C4-2B (cell line): ENCODE data around the gene RHOXF2.

Experiments used
- ZFX ChIP-seq: fragments of 450-650 bp; IDR thresholded peaks from 2 replicates; pipeline ENCODE4 v1.6.1; 2017
- TF ChIP-seq, protein P1 (sequence below): fragments of 450-650 bp; conservative IDR thresholded peaks from 2 replicates; pipeline ENCODE4 v1.5.1; 2017; ENCODE audit warnings: mild to moderate bottlenecking

DNA sequence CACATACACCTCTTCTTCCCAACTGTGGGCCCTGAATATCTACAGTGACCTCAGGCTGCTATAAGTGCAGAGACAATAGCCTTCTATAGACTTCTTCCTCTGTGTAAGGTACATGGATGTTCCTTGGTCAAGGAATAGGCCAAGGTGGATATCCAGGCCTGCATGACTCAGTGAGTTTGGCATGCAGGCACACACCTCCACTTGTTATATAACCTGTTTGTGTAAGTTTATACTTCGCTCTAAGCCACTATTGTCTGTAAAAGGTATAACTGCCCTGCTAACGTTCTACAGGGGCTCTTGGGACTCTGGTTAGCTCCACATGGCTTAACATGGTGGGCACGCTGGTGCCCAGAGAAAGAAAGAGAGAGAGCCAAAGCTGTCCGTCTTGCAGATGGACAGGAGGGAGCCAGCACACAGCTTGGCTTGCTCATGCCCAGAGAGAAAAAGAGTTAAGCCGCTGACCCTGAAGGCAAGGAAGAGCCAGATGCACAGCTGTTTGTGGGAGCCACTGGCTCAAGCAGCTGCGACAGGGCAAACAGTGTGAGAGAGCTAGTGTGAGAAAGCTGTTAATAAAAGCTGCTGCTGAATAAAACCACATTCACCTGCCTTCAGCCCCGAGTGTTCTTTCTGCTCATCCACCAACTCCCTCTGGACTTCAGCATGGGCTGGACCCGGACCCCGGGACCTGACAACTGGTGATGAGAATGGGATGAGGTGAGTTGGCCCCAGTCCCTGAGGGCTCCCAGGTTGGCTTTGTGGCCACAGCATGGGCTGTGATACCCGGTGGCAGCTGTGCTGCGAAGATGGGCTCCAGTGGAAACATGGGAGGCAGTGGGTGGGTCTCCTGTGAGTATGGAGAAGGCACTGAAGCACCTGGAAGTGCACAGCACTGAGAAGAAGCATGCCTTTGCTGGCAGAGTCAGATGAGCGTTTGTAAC, 47.7 kb downstream of the RHOXF2 start:
- TF ChIP-seq, protein P1, sequence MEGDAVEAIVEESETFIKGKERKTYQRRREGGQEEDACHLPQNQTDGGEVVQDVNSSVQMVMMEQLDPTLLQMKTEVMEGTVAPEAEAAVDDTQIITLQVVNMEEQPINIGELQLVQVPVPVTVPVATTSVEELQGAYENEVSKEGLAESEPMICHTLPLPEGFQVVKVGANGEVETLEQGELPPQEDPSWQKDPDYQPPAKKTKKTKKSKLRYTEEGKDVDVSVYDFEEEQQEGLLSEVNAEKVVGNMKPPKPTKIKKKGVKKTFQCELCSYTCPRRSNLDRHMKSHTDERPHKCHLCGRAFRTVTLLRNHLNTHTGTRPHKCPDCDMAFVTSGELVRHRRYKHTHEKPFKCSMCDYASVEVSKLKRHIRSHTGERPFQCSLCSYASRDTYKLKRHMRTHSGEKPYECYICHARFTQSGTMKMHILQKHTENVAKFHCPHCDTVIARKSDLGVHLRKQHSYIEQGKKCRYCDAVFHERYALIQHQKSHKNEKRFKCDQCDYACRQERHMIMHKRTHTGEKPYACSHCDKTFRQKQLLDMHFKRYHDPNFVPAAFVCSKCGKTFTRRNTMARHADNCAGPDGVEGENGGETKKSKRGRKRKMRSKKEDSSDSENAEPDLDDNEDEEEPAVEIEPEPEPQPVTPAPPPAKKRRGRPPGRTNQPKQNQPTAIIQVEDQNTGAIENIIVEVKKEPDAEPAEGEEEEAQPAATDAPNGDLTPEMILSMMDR, result no peak
- TF ChIP-seq ZFX, result no peak
